Small intestine (tissue), 7 donors: ENCODE measurements around the gene OAF. TPM values are rescaled to one million over a fixed set of nuclear protein-coding genes. Genes with fewer than 3 reads are reported as not detected.
"Not testable (repeated sequence)": the region's sequence is repeated elsewhere in the genome, so short reads cannot be mapped to it uniquely, and the experiment has no call there.

Experiments
- DNase-seq, 2 donors: peaks; one replicate each; pipeline versions ENCODE4 v3.0.0 to v3.0.0-alpha.2; 2013
- FAIRE-seq: peaks from 2 replicates; lab custom pipeline; 2012; peaks lifted over from hg19 to GRCh38; lab: Jason Lieb, UNC
- H3K27ac ChIP-seq, 3 donors: one replicate each; pipeline ENCODE4 v1.5.1; 2013; ENCODE audit warnings: low read length in 2 of 3, mild to moderate bottlenecking in 2 of 3, control low read depth in 1 of 3, inconsistent platforms in 1 of 3, low read depth in 1 of 3, moderate library complexity in 1 of 3
- H3K27me3 ChIP-seq, 3 donors: one replicate each; pipeline ENCODE4 v1.6.1; 2013; ENCODE audit warnings: low read length in 3 of 3, inconsistent platforms in 1 of 3; ENCODE audit not compliant: control insufficient read depth in 3 of 3, insufficient read depth in 3 of 3
- H3K36me3 ChIP-seq, 3 donors: one replicate each; pipeline ENCODE4 v1.6.1; 2013; ENCODE audit warnings: low read length in 3 of 3, inconsistent platforms in 1 of 3, low read depth in 1 of 3, mild to moderate bottlenecking in 1 of 3, moderate library complexity in 1 of 3; ENCODE audit not compliant: control insufficient read depth in 3 of 3, insufficient read depth in 2 of 3
- H3K4me1 ChIP-seq, 3 donors: one replicate each; pipeline ENCODE4 v1.6.1; 2013; ENCODE audit warnings: low read length in 2 of 3, inconsistent platforms in 1 of 3, low read depth in 1 of 3, mild to moderate bottlenecking in 1 of 3, moderate library complexity in 1 of 3; ENCODE audit not compliant: control insufficient read depth in 3 of 3, insufficient read depth in 2 of 3
- H3K4me3 ChIP-seq, 3 donors: one replicate each; pipeline ENCODE4 v1.5.1; 2013; ENCODE audit warnings: low read length in 3 of 3, control low read depth in 1 of 3, inconsistent platforms in 1 of 3, low read depth in 1 of 3, mild to moderate bottlenecking in 1 of 3, moderate library complexity in 1 of 3
- H3K9me3 ChIP-seq, 2 donors: one replicate each; pipeline ENCODE4 v1.6.1; 2013; ENCODE audit warnings: low read depth in 1 of 2, low read length in 1 of 2; ENCODE audit not compliant: control insufficient read depth in 2 of 2, insufficient read depth in 1 of 2
- WGBS, 3 donors: extraction: QIAGEN DNeasy Blood & Tissue Kit; methylation state at CpG; one replicate each; pipeline ENCODE4 v1.1.7; 2013; 5-methylcytosine and 5-hydroxymethylcytosine counted together
- polyA plus RNA-seq, 4 donors: library from polyadenylated mRNA; stranded (reverse) in 3 of 4; unstranded in 1 of 4; fragments of 200-250 nt in 3 of 4; fragments of 120-200 nt in 1 of 4; gene quantifications; one replicate each; pipeline versions ENCODE4 v1.2.1 to v1.2.3, GENCODE V29; 2013
- donor health status: healthy with polysubstance abuse.
- donor health status: control.
- donor health status: control.
- donor health status: Bipolar disorder and iron deficiency.
- donor health status: healthy.

The OAF gene
- polyA plus RNA-seq, 4 donors, result 33.0 to 208 (median 65.1) TPM

GRCh38 chr11:120172054-120172911 is 38.5 kb upstream of the OAF start:
- WGBS, 3 donors, result 21 to 25% (median 25%) methylated on average over 24 of the region's 24 CpGs
- peaks cover 0 to 9% (median 0%) of the 10 kb centered on the region in 3 donors for H3K36me3 ChIP-seq
- no peak for FAIRE-seq

GRCh38 chr11:120173019-120173705 is 37.7 kb upstream of the OAF start:
- Histone ChIP-seq H3K36me3 (peaks cover 0 to 9% (median 0%) of the 10 kb centered on the region in 3 donors), H3K4me3 (no peak overlapping the region), H3K9me3 (no peaks in the 10 kb centered on the region), H3K27me3 (peaks cover 0 to 23% (median 0%) of the 10 kb centered on the region in 3 donors), H3K27ac (no peak overlapping the region), H3K4me1 (peaks cover 0 to 44% (median 0%) of the 10 kb centered on the region in 3 donors)
- 60 to 70% (median 69%) methylated on average over 11 of the region's 11 CpGs for WGBS, 3 donors
- FAIRE-seq (no peak), DNase-seq (no peak)

More at GRCh38 chr11:120172054-120172911, 38.5 kb upstream of the OAF start:
- peak; percentile 75 to 76 for DNase-seq
- peaks cover 0 to 32% (median 3%) of the 10 kb centered on the region in 3 donors for H3K27me3 ChIP-seq
- peaks cover 0 to 45% (median 0%) of the 10 kb centered on the region in 3 donors for H3K4me1 ChIP-seq
- no peak overlapping the region for H3K4me3 ChIP-seq
- H3K27ac ChIP-seq, result no peak overlapping the region
- no peaks in the 10 kb centered on the region for H3K9me3 ChIP-seq

GRCh38 chr11:120173807-120174206 is 37.0 kb upstream of the OAF start:
- Histone ChIP-seq H3K4me1 (peaks cover 0 to 38% (median 0%) of the 10 kb centered on the region in 3 donors), H3K9me3 (no peaks in the 10 kb centered on the region), H3K27ac (no peak overlapping the region), H3K27me3 (peaks cover 0 to 16% (median 0%) of the 10 kb centered on the region in 3 donors), H3K4me3 (no peak overlapping the region), H3K36me3 (peaks cover 0 to 12% (median 0%) of the 10 kb centered on the region in 3 donors)
- WGBS, 3 donors, result 45 to 70% (median 60%) methylated on average over 5 of the region's 5 CpGs
- DNase-seq (no peak), FAIRE-seq (no peak)

GRCh38 chr11:120174866-120175265 is 36.0 kb upstream of the OAF start:
- no peak for FAIRE-seq
- Histone ChIP-seq H3K36me3 (peaks cover 0 to 19% (median 0%) of the 10 kb centered on the region in 3 donors), H3K27ac (no peak overlapping the region), H3K27me3 (peaks cover 0 to 8% (median 0%) of the 10 kb centered on the region in 3 donors), H3K9me3 (no peaks in the 10 kb centered on the region), H3K4me1 (peaks cover 0 to 29% (median 0%) of the 10 kb centered on the region in 3 donors), H3K4me3 (no peak overlapping the region)
- DNase-seq, result peak; percentile 40 to 48
- WGBS, 3 donors, result 29 to 64% (median 48%) methylated on average over 4 of the region's 4 CpGs

GRCh38 chr11:120178561-120179056 is 32.2 kb upstream of the OAF start:
- no peak for DNase-seq
- no peak overlapping the region for H3K4me3 ChIP-seq
- peaks cover 0 to 31% (median 0%) of the 10 kb centered on the region in 3 donors for H3K36me3 ChIP-seq
- FAIRE-seq, result no peak
- no peaks in the 10 kb centered on the region for H3K27me3 ChIP-seq
- peak overlapping the region in 1 of 3 donors; percentile 32 for H3K27ac ChIP-seq
- peaks cover 0 to 38% (median 5%) of the 10 kb centered on the region in 3 donors for H3K4me1 ChIP-seq
- WGBS, 3 donors, result 72 to 88% (median 83%) methylated on average over 5 of the region's 5 CpGs
- H3K9me3 ChIP-seq, result no peaks in the 10 kb centered on the region

GRCh38 chr11:120179057-120179672 is 31.7 kb upstream of the OAF start:
- H3K9me3 ChIP-seq, result no peaks in the 10 kb centered on the region
- H3K27me3 ChIP-seq, result no peaks in the 10 kb centered on the region
- FAIRE-seq (no peak), DNase-seq (no peak)
- peaks cover 0 to 41% (median 5%) of the 10 kb centered on the region in 3 donors for H3K4me1 ChIP-seq
- peaks cover 0 to 29% (median 0%) of the 10 kb centered on the region in 3 donors for H3K36me3 ChIP-seq
- WGBS, 3 donors, result 74 to 90% (median 82%) methylated on average over 9 to 10 of the region's 10 CpGs
- no peak overlapping the region for H3K4me3 ChIP-seq
- peak overlapping the region in 1 of 3 donors; percentile 32 for H3K27ac ChIP-seq

- WGBS, 3 donors, result 88 to 98% (median 89%) methylated on average over 6 of the region's 6 CpGs
- H3K36me3 ChIP-seq, result peaks cover 0 to 29% (median 0%) of the 10 kb centered on the region in 3 donors
- H3K4me1 ChIP-seq, result peaks cover 0 to 47% (median 5%) of the 10 kb centered on the region in 3 donors
- H3K9me3 ChIP-seq, DNase-seq, H3K27me3 ChIP-seq, H3K4me3 ChIP-seq, H3K27ac ChIP-seq, FAIRE-seq: not testable (repeated sequence)
These were observed 30.8 kb upstream of the OAF start for GRCh38 chr11:120180063-120180462.
